ENCODE data around the gene SUN3. TPM values are rescaled to one million over a fixed set of nuclear protein-coding genes. Genes with fewer than 3 reads are reported as not detected.
A peak's percentile ranks its signal among the peaks of the same experiment; 100 is the strongest.

The SUN3 gene
- total and polyA plus RNA-seq, 9 of the 15 experiments (the other 6 are each of a cell fraction or from before 2014, with no cell fraction given) = 0.04 to 0.06 TPM; not detected in 7

GRCh38 chr7:47968847-47969774, 59.8 kb downstream of the SUN3 start (continued):
- TF ChIP-seq RAD21 (CRISPR knock-in tag; conservative IDR thresholded peaks at IDR 0.05 in 1 of 2, IDR thresholded peaks at IDR 0.05 in 1 of 2) (peak in 1 of 2 experiments; percentile 53; a peak in 2 of 4 replicates), THAP7 (CRISPR knock-in tag; IDR thresholded peaks at IDR 0.05) (no peak)

- intact Hi-C loops (cut with micrococcal nuclease) (no loop called here), in situ Hi-C loops (cut with MboI) (no loop called here)
- H3K27me3 ChIP-seq (ENCODE audit: control insufficient read depth in 2 of 2, insufficient read depth in 2 of 2, low read length in 2 of 2) = no peaks in the 10 kb centered on the region
- no peaks in the 10 kb centered on the region for H3K9me1 ChIP-seq (ENCODE audit: control insufficient read depth, insufficient read depth, low read length)
- no peak overlapping the region for H3K9ac ChIP-seq (ENCODE audit: insufficient read depth in 1 of 2, low read depth in 2 of 2, low read length in 2 of 2)
- BruUV-seq (replicated peaks) = no TSS peak
- ChIA-PET POLR2A (no interaction called here), CTCF (ENCODE audit: low intra/inter-chr PET ratio) (interaction anchor here (1.0 kb wide), 1 partner anchor 23 kb away, joined by 3 read pairs; no protein-coding TSS in a partner anchor)
- peaks cover 82% of the 10 kb centered on the region for H3K36me3 ChIP-seq (ENCODE audit: control insufficient read depth, insufficient read depth, low read length)
- TF ChIP-seq SAP30 (IDR thresholded peaks at IDR 0.05; ENCODE audit: borderline replicate concordance, insufficient read depth, low read depth, low read length, poor library complexity, severe bottlenecking) = no peak
- no peak overlapping the region for H3K27ac ChIP-seq (ENCODE audit: extremely low read depth, low read depth, low read length)
- no peak for DNase-seq (ENCODE audit: extremely low read depth in 1 of 4, low spot score in 3 of 4)
- no peak overlapping the region for H3K4me3 ChIP-seq
- H3K4me2 ChIP-seq (ENCODE audit: insufficient read depth, low read length) = no peak overlapping the region
- no peaks in the 10 kb centered on the region for H3K79me2 ChIP-seq (ENCODE audit: control insufficient read depth, insufficient read depth, low read length)
- no peak for ATAC-seq
- no peaks in the 10 kb centered on the region for H3K4me1 ChIP-seq (replicated peaks in 1 of 2; ENCODE audit: control insufficient read depth in 2 of 2, insufficient read depth in 2 of 2, low read length in 2 of 2)
- no peaks in the 10 kb centered on the region for H3K9me3 ChIP-seq (replicated peaks; ENCODE audit: control insufficient read depth, insufficient read depth, low read depth, low read length)
- 89% methylated on average over 2 of the region's 2 CpGs for WGBS (ENCODE audit: insufficient coverage, low coverage, missing lambda C conversion rate)
- H2AFZ ChIP-seq (ENCODE audit: low read depth, low read length) = no peak overlapping the region
- H4K20me1 ChIP-seq (replicated peaks; ENCODE audit: control insufficient read depth, insufficient read depth, low read length) = no peaks in the 10 kb centered on the region
- no peak for FAIRE-seq
Measured at GRCh38 chr7:47967708-47968107, 61.2 kb downstream of the SUN3 start.
